PC-3 (cell line): ENCODE measurements around the gene CALM3. TPM values are rescaled to one million over a fixed set of nuclear protein-coding genes. Genes with fewer than 3 reads are reported as not detected.

ENCODE experiments used
- ATAC-seq: fragments of 200-7000 bp; cut with Tn5 transposase; 2 replicates; pipeline ENCODE4 v1.9.1; 2020; ENCODE audit warnings: mild to moderate bottlenecking, moderate library complexity
- BruUV-seq: library from RNA; stranded (reverse); fragments of 400-500 nt; replicated peaks from 2 replicates; lab custom pipeline; 2021; lab: Mats Ljungman, UMichigan
- CTCF ChIA-PET: fragments of 300-600 bp; sonication (Branson Sonifier 250); formaldehyde crosslinking; loops from one replicate; lab custom pipeline; 2022; ENCODE audit warnings: antibody characterized with exemption; lab: Charles Lee
- POLR2A ChIA-PET: fragments of 300-600 bp; sonication (Branson Sonifier 250); formaldehyde crosslinking; loops from one replicate; lab custom pipeline; 2022; ENCODE audit warnings: antibody characterized with exemption; ENCODE audit not compliant: unreplicated experiment; lab: Charles Lee
- DNase-seq: peaks from one replicate; pipeline ENCODE4 v3.0.0-alpha.2; 2015
- H2AFZ ChIP-seq: fragments of 300-600 bp; sonication (generic); 2 replicates; pipeline ENCODE4 v1.6.0; 2016; ENCODE audit warnings: antibody characterized with exemption, low read length
- H3F3A ChIP-seq: fragments of 300-600 bp; sonication (generic); one replicate; pipeline ENCODE4 v1.6.0; 2017; ENCODE audit warnings: antibody characterized with exemption, low read length, control low read depth, mild to moderate bottlenecking; ENCODE audit not compliant: unreplicated experiment
- H3K27ac ChIP-seq: fragments of 300-600 bp; sonication (generic); 2 replicates; pipeline ENCODE4 v1.5.1; 2016; ENCODE audit warnings: mild to moderate bottlenecking, low read length
- H3K27me3 ChIP-seq: fragments of 300-600 bp; sonication (generic); 2 replicates; pipeline ENCODE4 v1.6.1; 2016; ENCODE audit warnings: low read length, mixed read lengths
- H3K36me3 ChIP-seq: fragments of 300-600 bp; sonication (generic); 2 replicates; pipeline ENCODE4 v1.6.1; 2016; ENCODE audit warnings: low read depth, mixed run types, low read length, mixed read lengths
- H3K4me1 ChIP-seq: fragments of 300-600 bp; sonication (generic); 2 replicates; pipeline ENCODE4 v1.5.1; 2016; ENCODE audit warnings: low read length; ENCODE audit not compliant: insufficient read depth
- H3K4me2 ChIP-seq: fragments of 300-600 bp; sonication (generic); 2 replicates; pipeline ENCODE4 v1.6.0; 2016; ENCODE audit warnings: low read length
- H3K4me3 ChIP-seq: fragments of 300-600 bp; sonication (generic); 2 replicates; pipeline ENCODE4 v1.5.1; 2016; ENCODE audit warnings: mild to moderate bottlenecking, low read length, mixed read lengths
- H3K79me2 ChIP-seq: fragments of 300-600 bp; sonication (generic); 2 replicates; pipeline ENCODE4 v1.6.1; 2017; ENCODE audit warnings: low read length, mixed read lengths
- H3K9ac ChIP-seq: fragments of 300-600 bp; sonication (generic); 2 replicates; pipeline ENCODE4 v1.6.0; 2016; ENCODE audit warnings: mild to moderate bottlenecking, low read length
- H3K9me2 ChIP-seq: fragments of 300-600 bp; sonication (generic); replicated peaks from 2 replicates; pipeline ENCODE4 v1.6.1; 2016; ENCODE audit warnings: mixed run types, low read length, mixed read lengths
- H3K9me3 ChIP-seq: fragments of 300-600 bp; sonication (generic); 2 replicates; pipeline ENCODE4 v1.6.1; 2016; ENCODE audit warnings: low read length, mixed read lengths
- H4K20me1 ChIP-seq: fragments of 300-600 bp; sonication (generic); 2 replicates; pipeline ENCODE4 v1.6.1; 2016; ENCODE audit warnings: low read length, mixed read lengths
- EZH2 ChIP-seq: fragments of 300-600 bp; sonication (generic); IDR thresholded peaks from one replicate; pipeline ENCODE4 v1.6.1; 2017; ENCODE audit warnings: antibody characterized with exemption, mild to moderate bottlenecking, low read length; ENCODE audit not compliant: unreplicated experiment
- EZH2phosphoT487 ChIP-seq: fragments of 300-600 bp; sonication (generic); IDR thresholded peaks from 2 replicates; pipeline ENCODE4 v1.6.1; 2018; ENCODE audit warnings: mild to moderate bottlenecking, antibody characterized with exemption, low read length, borderline replicate concordance
- intact Hi-C: fragments of 100-400 bp; cut with micrococcal nuclease; formaldehyde crosslinking; loops from 2 replicates; pipeline ENCODE4 v1.9.0; 2023
- total RNA-seq: library from RNA; depleted of rRNA; stranded (reverse); fragments of >200 nt; gene quantifications from 2 replicates; pipeline ENCODE4 v1.2.3, GENCODE V29; 2014
- TF ChIP-seq, protein P1 (sequence below): fragments of 300-600 bp; sonication (generic); conservative IDR thresholded peaks from 2 replicates; pipeline ENCODE4 v1.5.1; 2017; ENCODE audit warnings: antibody characterized with exemption, low read depth, mild to moderate bottlenecking, low read length

The CALM3 gene
- total RNA-seq, 1 experiment from 2014 or later: 160 TPM

- Histone ChIP-seq H3K9me2 (no peaks in the 10 kb centered on the region), H3K36me3 (no peaks in the 10 kb centered on the region), H3K79me2 (no peaks in the 10 kb centered on the region), H2AFZ (no peak overlapping the region), H3K4me2 (no peak overlapping the region), H3K27ac (no peak overlapping the region), H3K4me3 (no peak overlapping the region), H4K20me1 (no peaks in the 10 kb centered on the region), H3K9me3 (no peaks in the 10 kb centered on the region), H3K27me3 (no peaks in the 10 kb centered on the region), H3K4me1 (0 out of 2 replicates have a peak, but pooled peaks cover 6% of the 10 kb centered on the region), H3K9ac (no peak overlapping the region), H3F3A (no peaks in the 10 kb centered on the region)
- POLR2A ChIA-PET: no interaction called here
- CTCF ChIA-PET: no interaction called here
- intact Hi-C loops: no loop called here
- BruUV-seq: no TSS peak
- TF ChIP-seq EZH2: no peak
- TF ChIP-seq EZH2phosphoT487: no peak
- TF ChIP-seq, protein P1, sequence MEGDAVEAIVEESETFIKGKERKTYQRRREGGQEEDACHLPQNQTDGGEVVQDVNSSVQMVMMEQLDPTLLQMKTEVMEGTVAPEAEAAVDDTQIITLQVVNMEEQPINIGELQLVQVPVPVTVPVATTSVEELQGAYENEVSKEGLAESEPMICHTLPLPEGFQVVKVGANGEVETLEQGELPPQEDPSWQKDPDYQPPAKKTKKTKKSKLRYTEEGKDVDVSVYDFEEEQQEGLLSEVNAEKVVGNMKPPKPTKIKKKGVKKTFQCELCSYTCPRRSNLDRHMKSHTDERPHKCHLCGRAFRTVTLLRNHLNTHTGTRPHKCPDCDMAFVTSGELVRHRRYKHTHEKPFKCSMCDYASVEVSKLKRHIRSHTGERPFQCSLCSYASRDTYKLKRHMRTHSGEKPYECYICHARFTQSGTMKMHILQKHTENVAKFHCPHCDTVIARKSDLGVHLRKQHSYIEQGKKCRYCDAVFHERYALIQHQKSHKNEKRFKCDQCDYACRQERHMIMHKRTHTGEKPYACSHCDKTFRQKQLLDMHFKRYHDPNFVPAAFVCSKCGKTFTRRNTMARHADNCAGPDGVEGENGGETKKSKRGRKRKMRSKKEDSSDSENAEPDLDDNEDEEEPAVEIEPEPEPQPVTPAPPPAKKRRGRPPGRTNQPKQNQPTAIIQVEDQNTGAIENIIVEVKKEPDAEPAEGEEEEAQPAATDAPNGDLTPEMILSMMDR: no peak
- ATAC-seq: no peak
- no peak for DNase-seq
Observed at GRCh38 chr19:46629546-46630025, 28.5 kb downstream of the CALM3 start.

DNA sequence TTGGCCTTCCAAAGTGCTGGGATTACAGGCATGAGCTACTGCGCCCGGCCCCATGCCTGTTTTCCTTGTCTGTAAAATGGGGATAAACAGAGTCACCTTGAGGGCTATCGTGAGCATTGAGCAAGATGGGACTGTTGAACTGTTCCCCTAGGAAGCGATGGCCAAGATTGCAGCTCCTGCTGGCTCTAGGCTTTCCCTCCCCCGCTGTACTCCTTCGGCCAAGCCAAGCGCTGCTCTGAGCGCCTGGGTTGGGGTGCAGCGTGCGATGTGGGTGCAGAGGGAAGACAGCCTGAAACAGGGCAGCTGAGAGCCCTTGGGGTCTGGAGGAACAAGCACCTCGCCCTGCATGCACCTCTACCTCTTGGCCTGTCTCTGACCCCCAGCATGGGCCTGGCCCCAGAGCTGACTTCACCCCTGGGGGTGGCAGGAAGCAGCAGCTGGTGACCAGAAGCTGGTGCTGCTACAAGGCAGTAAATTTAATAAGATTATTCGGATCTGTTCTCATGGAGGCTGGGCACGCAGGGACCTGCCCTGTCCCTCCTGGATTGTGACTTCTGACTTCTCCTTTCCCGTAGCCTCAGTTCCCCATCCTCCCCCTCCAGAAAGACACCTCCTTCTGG lies 29.6 kb downstream of the CALM3 start:
- POLR2A ChIA-PET: no interaction called here
- no peak overlapping the region for H3K4me3 ChIP-seq
- H2AFZ ChIP-seq: no peak overlapping the region

More for the DNA sequence above, 29.6 kb downstream of the CALM3 start:
- CTCF ChIA-PET: no interaction called here
- Histone ChIP-seq H3F3A (no peaks in the 10 kb centered on the region), H3K4me2 (no peak overlapping the region), H3K9me3 (no peaks in the 10 kb centered on the region), H3K36me3 (no peaks in the 10 kb centered on the region), H4K20me1 (no peaks in the 10 kb centered on the region), H3K27me3 (no peaks in the 10 kb centered on the region), H3K4me1 (0 out of 2 replicates have a peak, but pooled peaks cover 6% of the 10 kb centered on the region), H3K27ac (no peak overlapping the region), H3K79me2 (no peaks in the 10 kb centered on the region), H3K9ac (no peak overlapping the region), H3K9me2 (no peaks in the 10 kb centered on the region)
- DNase-seq (no peak), ATAC-seq (no peak)
- intact Hi-C loops: no loop called here
- BruUV-seq: no TSS peak
- TF ChIP-seq, protein P1: no peak
- no peak for TF ChIP-seq EZH2
- TF ChIP-seq EZH2phosphoT487: no peak
